ENCODE results near the gene PPP2CA.

DNA sequence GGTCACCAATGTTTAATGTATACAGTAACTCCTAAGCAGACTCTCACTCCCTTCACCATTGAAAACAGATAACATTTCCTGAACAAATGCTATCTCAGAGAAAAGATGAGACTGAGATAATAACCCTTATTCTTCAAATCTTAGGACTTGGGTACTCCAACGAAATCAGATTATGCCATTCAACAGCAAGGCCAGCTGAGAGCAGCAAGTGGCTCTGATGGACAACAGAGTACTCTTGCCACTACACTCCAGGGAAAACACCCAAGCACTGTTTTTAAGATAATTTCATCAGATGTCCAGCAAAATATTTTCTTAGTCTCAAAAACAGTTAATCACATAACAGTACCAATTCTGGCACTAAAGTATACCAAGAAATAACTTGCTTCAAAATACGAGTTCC, 10.1 kb downstream of the PPP2CA start:
- no peak for TF ChIP-seq KDM1A (IDR thresholded peaks at IDR 0.05; ENCODE audit: low read depth)
- TF ChIP-seq MYC (IDR thresholded peaks at IDR 0.05; ENCODE audit: borderline replicate concordance, low read length), result no peak
- TF ChIP-seq, protein P1, sequence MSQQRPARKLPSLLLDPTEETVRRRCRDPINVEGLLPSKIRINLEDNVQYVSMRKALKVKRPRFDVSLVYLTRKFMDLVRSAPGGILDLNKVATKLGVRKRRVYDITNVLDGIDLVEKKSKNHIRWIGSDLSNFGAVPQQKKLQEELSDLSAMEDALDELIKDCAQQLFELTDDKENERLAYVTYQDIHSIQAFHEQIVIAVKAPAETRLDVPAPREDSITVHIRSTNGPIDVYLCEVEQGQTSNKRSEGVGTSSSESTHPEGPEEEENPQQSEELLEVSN (IDR thresholded peaks at IDR 0.05; ENCODE audit: borderline replicate concordance, low read depth), result no peak
- TF ChIP-seq, protein P2, sequence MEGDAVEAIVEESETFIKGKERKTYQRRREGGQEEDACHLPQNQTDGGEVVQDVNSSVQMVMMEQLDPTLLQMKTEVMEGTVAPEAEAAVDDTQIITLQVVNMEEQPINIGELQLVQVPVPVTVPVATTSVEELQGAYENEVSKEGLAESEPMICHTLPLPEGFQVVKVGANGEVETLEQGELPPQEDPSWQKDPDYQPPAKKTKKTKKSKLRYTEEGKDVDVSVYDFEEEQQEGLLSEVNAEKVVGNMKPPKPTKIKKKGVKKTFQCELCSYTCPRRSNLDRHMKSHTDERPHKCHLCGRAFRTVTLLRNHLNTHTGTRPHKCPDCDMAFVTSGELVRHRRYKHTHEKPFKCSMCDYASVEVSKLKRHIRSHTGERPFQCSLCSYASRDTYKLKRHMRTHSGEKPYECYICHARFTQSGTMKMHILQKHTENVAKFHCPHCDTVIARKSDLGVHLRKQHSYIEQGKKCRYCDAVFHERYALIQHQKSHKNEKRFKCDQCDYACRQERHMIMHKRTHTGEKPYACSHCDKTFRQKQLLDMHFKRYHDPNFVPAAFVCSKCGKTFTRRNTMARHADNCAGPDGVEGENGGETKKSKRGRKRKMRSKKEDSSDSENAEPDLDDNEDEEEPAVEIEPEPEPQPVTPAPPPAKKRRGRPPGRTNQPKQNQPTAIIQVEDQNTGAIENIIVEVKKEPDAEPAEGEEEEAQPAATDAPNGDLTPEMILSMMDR (IDR thresholded peaks at IDR 0.05), result no peak
- TF ChIP-seq EP300 (IDR thresholded peaks at IDR 0.05), result no peak
- TF ChIP-seq EHMT2 (IDR thresholded peaks at IDR 0.05; ENCODE audit: low read depth), result no peak
